HepG2 (cell line): Measurements from ENCODE around the gene PPP1R15A. TPM values are rescaled to one million over a fixed set of nuclear protein-coding genes. Genes with fewer than 3 reads are reported as not detected.

Experiments
- BCL6 ChIP-seq: IDR thresholded peaks from 2 replicates; pipeline ENCODE4 v1.6.1; 2016; ENCODE audit warnings: missing genetic modification reagents, missing compliant biosample characterization
- BRD4 ChIP-seq: sonication (generic); formaldehyde crosslinking; IDR thresholded peaks from 2 replicates; pipeline ENCODE4 v1.4.0; 2020; ENCODE audit warnings: missing genetic modification reagents
- CREB1 ChIP-seq, 2 experiments: fragments of 450-650 bp in 1 of 2; IDR thresholded peaks; 2 replicates each; pipeline ENCODE4 v1.6.1; 2016 to 2017; ENCODE audit warnings: control low read depth in 1 of 2, mild to moderate bottlenecking in 1 of 2, missing compliant biosample characterization in 1 of 2, missing genetic modification characterization in 1 of 2
- HDAC2 ChIP-seq: sonication (generic); formaldehyde crosslinking; IDR thresholded peaks from 2 replicates; pipeline ENCODE4 v1.4.0; 2020; ENCODE audit warnings: missing genetic modification reagents
- KDM1A ChIP-seq: IDR thresholded peaks from 2 replicates; pipeline ENCODE4 v1.6.1; 2016; ENCODE audit warnings: missing compliant biosample characterization
- MAF1 ChIP-seq: sonication (generic); formaldehyde crosslinking; IDR thresholded peaks from 2 replicates; pipeline ENCODE4 v1.5.0; 2020; ENCODE audit warnings: missing genetic modification reagents, borderline replicate concordance
- POGK ChIP-seq: sonication (generic); formaldehyde crosslinking; conservative IDR thresholded peaks from 2 replicates; pipeline ENCODE4 v1.8.0; 2022; ENCODE audit warnings: mild to moderate bottlenecking, moderate library complexity, missing genetic modification reagents
- REST ChIP-seq, 2 experiments: IDR thresholded peaks; 2 replicates each; pipeline ENCODE4 v1.6.1; 2011 to 2012; ENCODE audit warnings: low read length in 2 of 2, borderline replicate concordance in 1 of 2, low read depth in 1 of 2, mild to moderate bottlenecking in 1 of 2, moderate library complexity in 1 of 2
- SOX13 ChIP-seq, 3 experiments: fragments of 450-650 bp in 1 of 3; sonication (generic) in 1 of 3; formaldehyde crosslinking in 1 of 3; IDR thresholded peaks in 2 of 3; conservative IDR thresholded peaks in 1 of 3; 2 replicates each; pipeline versions ENCODE4 v1.5.0 to v1.6.1; 2016 to 2020; ENCODE audit warnings: antibody characterized with exemption in 1 of 3, mild to moderate bottlenecking in 1 of 3, missing compliant biosample characterization in 1 of 3, missing genetic modification reagents in 1 of 3, moderate library complexity in 1 of 3
- SSRP1 ChIP-seq: IDR thresholded peaks from 2 replicates; pipeline ENCODE4 v1.6.1; 2016; ENCODE audit warnings: control low read depth
- TEAD3 ChIP-seq: optimal IDR thresholded peaks from 2 replicates; pipeline ENCODE3; 2016; ENCODE audit warnings: borderline replicate concordance
- ZNF160 ChIP-seq: sonication (generic); formaldehyde crosslinking; IDR thresholded peaks from 2 replicates; pipeline ENCODE4 v1.8.0; 2022; ENCODE audit warnings: mild to moderate bottlenecking, inconsistent platforms, missing genetic modification reagents
- polyA plus RNA-seq, 8 experiments: library from polyadenylated mRNA; depleted of rRNA in 3 of 8; stranded (reverse) in 7 of 8; unstranded in 1 of 8; fragments of >200 nt; fragmentation: Illumina TruSeq in 4 of 8; extraction: Trizol in 4 of 8; gene quantifications; 2 replicates each; pipeline versions ENCODE4 v1.2.1 to v1.2.3, GENCODE V29; 2011 to 2016; ENCODE audit warnings: low read depth in 4 of 8, missing spikeins in 1 of 8, mixed read lengths in 1 of 8; ENCODE audit not compliant: insufficient read depth in 1 of 8
- total RNA-seq, 5 experiments: library from RNA; depleted of rRNA; stranded (reverse); fragments of >200 nt; fragmentation: Illumina TruSeq; extraction: Trizol; gene quantifications; 2 replicates each; pipeline ENCODE4 v1.2.3, GENCODE V29; 2016; ENCODE audit warnings: low read depth in 1 of 5
- TF ChIP-seq, protein P1 (sequence below): sonication (generic); formaldehyde crosslinking; conservative IDR thresholded peaks from 2 replicates; pipeline ENCODE4 v1.4.0; 2020; ENCODE audit warnings: mild to moderate bottlenecking, missing genetic modification reagents, moderate library complexity
- TF ChIP-seq, protein P2 (sequence below): sonication (generic); formaldehyde crosslinking; IDR thresholded peaks from 2 replicates; pipeline ENCODE4 v1.5.1; 2020; ENCODE audit warnings: missing genetic modification reagents, mild to moderate bottlenecking, borderline replicate concordance

Gene PPP1R15A
- total and polyA plus RNA-seq, 2 of the 13 experiments (the other 11 are each of a cell fraction or from before 2014, with no cell fraction given) = 15.6 to 18.5 TPM

DNA sequence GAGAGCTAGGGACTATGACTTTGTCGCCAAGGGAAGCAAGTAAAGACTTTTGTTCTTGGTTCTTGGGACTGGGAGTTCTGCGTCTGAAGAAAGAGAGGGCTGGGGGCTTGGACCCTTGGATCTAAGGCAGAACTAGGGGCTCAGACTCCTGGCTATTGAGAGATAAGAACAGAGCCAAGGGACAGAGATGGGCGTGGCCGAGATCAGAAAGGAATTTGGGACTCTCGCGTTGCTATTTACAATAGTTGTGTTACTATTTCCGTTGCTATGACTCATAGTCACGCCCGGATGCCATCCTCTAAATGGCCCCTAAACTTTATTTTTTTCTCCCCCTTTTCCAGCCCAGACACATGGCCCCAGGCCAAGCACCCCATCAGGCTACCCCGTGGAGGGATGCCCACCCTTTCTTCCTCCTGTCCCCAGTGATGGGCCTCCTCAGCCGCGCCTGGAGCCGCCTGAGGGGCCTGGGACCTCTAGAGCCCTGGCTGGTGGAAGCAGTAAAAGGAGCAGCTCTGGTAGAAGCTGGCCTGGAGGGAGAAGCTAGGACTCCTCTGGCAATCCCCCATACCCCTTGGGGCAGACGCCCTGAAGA is 759 bp downstream of the PPP1R15A start (continued):
- TF ChIP-seq REST (IDR thresholded peaks at IDR 0.05; ENCODE audit: borderline replicate concordance in 1 of 2, low read depth in 1 of 2, low read length in 2 of 2) (no peak), POGK (CRISPR knock-in tag) (0 out of 2 replicates have a peak, but pooled peaks have one; percentile 3), ZNF160 (0 out of 2 replicates have a peak, but pooled peaks have one; percentile 9), BCL6 (CRISPR knock-in tag) (no peak), TEAD3 (peak; percentile 88), HDAC2 (CRISPR knock-in tag) (no peak; the same call in 1 of the 2 replicates), BRD4 (CRISPR knock-in tag) (no peak), CREB1 (IDR thresholded peaks at IDR 0.05) (0 out of 2 replicates have a peak, but pooled peaks have one; percentile 32), CREB1 (CRISPR knock-in tag; IDR thresholded peaks at IDR 0.05) (no peak), KDM1A (CRISPR knock-in tag) (no peak), MAF1 (no peak), SSRP1 (CRISPR knock-in tag) (no peak), SOX13 (IDR thresholded peaks at IDR 0.05) (no peak), SOX13 (CRISPR knock-in tag; conservative IDR thresholded peaks at IDR 0.05 in 1 of 2, IDR thresholded peaks at IDR 0.05 in 1 of 2) (peak in 1 of 2 experiments; percentile 63; a peak in 1 of 4 replicates)
- TF ChIP-seq, protein P1, sequence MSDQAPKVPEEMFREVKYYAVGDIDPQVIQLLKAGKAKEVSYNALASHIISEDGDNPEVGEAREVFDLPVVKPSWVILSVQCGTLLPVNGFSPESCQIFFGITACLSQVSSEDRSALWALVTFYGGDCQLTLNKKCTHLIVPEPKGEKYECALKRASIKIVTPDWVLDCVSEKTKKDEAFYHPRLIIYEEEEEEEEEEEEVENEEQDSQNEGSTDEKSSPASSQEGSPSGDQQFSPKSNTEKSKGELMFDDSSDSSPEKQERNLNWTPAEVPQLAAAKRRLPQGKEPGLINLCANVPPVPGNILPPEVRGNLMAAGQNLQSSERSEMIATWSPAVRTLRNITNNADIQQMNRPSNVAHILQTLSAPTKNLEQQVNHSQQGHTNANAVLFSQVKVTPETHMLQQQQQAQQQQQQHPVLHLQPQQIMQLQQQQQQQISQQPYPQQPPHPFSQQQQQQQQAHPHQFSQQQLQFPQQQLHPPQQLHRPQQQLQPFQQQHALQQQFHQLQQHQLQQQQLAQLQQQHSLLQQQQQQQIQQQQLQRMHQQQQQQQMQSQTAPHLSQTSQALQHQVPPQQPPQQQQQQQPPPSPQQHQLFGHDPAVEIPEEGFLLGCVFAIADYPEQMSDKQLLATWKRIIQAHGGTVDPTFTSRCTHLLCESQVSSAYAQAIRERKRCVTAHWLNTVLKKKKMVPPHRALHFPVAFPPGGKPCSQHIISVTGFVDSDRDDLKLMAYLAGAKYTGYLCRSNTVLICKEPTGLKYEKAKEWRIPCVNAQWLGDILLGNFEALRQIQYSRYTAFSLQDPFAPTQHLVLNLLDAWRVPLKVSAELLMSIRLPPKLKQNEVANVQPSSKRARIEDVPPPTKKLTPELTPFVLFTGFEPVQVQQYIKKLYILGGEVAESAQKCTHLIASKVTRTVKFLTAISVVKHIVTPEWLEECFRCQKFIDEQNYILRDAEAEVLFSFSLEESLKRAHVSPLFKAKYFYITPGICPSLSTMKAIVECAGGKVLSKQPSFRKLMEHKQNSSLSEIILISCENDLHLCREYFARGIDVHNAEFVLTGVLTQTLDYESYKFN = peak; percentile 48
- TF ChIP-seq, protein P2, sequence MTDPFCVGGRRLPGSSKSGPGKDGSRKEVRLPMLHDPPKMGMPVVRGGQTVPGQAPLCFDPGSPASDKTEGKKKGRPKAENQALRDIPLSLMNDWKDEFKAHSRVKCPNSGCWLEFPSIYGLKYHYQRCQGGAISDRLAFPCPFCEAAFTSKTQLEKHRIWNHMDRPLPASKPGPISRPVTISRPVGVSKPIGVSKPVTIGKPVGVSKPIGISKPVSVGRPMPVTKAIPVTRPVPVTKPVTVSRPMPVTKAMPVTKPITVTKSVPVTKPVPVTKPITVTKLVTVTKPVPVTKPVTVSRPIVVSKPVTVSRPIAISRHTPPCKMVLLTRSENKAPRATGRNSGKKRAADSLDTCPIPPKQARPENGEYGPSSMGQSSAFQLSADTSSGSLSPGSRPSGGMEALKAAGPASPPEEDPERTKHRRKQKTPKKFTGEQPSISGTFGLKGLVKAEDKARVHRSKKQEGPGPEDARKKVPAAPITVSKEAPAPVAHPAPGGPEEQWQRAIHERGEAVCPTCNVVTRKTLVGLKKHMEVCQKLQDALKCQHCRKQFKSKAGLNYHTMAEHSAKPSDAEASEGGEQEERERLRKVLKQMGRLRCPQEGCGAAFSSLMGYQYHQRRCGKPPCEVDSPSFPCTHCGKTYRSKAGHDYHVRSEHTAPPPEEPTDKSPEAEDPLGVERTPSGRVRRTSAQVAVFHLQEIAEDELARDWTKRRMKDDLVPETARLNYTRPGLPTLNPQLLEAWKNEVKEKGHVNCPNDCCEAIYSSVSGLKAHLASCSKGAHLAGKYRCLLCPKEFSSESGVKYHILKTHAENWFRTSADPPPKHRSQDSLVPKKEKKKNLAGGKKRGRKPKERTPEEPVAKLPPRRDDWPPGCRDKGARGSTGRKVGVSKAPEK = no peak
